CD4-positive, alpha-beta T cell treated with Interleukin-10 for 1 hour (primary cell): ENCODE measurements around the gene ZDHHC1.

ENCODE experiments used
- DNase-seq: peaks from one replicate; pipeline ENCODE4 v3.0.0-alpha.2; 2020

ZDHHC1 gene

DNA sequence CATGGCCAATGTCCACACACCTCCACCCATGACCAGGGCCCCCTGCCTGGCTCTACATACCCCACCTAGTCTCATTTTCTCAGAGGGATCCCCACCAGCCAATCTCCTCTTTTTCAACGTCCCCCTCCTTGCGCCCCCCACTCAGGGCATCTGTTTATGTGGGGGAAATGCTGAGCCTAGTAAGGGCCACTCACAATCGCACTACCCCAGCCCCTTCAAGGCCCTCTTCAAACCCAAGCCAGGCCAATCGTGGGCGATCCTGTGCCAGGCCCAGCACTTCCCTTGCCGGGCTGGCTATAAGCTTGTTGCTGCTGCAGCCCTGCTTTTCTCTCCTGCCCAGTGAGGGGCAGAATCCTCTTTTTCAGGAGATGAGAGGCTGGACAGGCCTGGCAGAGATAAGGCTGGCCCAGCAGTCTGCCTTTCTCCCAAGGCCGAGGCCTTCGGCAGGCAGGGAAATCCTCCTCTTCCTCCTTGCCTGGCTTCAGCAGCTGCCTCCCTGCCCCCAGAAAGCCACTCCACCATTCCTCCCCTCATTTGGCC lies 30.8 kb upstream of the ZDHHC1 start:
- DNase-seq = no peak

DNA sequence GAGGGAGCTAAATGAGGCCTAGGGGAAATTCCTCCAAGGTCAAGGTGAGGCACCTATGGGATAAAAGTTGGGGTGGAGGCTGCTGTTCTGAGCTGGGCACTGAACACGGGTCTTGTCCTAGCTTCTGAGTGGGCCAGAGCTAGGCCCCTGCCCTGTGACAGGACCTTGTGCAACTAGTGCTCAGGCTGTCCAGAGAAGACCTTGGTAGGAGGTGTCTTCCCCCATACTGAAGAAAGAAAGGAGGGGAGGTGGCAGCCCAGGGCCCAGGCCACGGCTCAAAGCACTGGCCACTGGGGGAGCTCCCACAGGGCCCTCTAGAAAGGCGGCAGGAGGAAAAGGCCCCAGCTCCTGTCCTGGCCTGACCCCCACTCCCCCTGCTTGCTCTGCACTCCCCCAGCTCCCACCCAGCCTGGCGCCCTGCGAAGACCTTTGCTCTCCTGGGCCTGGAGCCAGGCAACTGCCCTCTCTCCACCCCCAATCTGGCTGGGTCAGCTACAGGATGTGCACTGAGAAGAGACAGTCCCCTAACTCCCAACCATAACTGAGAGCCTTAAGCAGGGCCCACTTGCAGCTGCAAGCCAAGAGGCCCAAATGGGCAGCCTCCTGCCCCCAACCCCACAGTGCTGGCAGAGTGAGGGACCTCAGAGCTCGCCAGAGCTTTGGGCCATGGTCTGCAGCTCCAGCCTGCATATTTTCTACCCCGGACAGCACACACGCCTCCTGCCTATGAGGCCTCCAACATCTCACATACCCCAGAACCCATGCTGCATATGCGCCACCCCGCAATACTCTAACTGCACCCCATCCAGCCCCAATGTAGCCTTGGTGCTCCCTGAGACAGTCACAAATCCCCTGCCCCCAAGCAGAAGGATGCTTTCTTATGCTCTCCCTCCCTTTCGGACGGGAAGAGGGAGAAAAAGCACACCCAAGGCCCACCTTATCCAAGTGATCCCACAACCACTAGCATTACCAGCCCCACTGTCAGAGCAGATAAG lies 29.9 kb upstream of the ZDHHC1 start:
- DNase-seq = no peak

DNA sequence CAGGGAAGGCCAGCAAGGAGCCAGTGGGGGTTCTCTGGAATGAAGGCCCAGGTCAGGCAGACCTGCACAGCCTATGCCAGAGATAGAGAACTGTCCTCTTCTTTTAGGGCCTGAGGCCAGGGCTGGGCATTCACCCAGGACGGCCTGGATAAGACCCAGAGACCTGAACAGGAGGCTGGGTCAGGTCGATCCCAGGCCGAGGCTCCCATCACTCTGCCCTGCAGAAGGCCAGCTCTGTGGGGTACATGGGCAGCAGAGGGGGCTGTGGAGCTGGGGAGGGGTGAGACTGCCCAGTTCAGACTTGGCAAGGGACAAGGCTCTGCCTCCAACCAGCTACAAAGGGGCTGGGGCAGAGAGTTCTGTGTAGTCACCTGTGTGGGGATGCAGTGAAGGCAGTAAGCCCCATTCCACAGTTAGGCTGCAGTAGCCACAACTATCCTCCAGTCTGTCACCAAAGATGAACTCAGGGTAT lies 29.2 kb upstream of the ZDHHC1 start:
- no peak for DNase-seq

DNA sequence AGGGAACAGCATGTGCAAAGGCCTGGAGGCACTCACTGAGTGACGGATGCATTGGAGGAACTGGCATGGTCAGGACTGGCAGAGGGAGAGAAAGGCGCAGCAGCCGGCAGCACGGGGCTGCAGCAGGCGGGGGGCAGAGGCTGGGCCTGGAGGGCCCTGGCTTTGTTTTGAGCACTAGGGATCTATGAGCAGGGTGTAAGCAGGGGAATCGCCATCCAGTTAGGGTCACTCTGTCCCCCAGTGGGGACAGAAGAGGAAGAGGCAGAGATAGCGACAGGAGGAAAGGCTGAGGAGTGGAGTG lies 28.8 kb upstream of the ZDHHC1 start:
- DNase-seq = no peak

DNA sequence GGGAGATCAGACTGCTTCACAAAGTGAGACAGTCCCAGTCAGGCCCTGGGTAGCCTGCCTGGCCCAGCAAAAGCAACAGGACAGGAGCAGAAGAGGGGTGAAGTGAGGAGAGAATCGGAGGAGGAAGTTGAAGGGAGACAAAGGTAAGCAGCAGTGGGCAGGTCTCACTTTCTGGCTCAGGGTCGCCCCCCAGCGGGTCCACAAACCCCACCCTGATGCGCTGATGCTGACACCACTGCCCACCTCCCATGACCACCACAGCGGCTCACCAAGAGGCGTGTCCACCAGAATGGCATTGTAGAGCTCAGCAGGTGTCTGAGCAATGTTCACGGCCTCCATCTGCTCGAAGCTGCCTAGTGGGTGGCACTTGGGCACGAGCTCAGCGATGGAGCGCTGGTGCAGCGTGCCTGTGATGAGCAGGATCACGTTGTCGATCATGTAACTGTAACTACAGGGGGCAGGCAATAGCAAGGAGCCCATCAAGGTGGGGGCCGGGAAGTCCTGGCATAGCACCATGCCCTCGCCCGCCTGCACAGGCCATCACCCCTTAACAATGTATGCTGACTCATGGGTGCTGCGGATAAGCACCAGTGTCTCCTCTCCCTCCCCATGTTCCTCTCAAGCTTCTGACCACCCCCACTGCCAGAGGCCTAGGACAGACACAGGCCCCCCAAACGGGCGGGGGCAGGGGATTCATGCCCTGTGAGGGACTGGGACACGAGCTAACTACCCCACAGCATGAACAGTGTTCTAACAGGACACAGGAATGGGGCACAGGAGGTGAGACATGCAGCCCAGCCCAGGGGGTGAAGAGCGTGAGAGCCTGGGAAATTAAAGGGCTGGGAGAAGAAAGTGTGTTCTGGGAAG lies 28.2 kb upstream of the ZDHHC1 start:
- no peak for DNase-seq

DNA sequence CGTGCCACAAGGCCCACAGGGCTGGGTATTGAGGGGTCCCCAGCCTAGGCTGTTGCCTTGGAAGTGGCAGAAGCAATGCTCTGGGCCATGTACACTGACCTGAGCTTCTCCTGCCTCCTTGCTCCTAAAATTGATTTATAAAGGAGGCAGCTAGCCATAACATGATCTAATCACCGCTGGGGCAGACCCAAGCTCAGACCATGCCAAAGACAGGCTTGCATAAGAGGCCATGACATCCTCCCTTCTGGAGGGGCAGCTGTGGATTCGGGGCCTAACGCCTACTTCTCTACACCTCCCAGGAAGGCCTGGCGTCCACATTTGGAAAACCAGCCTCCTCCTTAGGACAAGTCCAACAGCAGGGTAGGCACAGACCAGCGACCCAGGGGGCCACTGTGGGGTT lies 27.0 kb upstream of the ZDHHC1 start:
- DNase-seq = no peak

DNA sequence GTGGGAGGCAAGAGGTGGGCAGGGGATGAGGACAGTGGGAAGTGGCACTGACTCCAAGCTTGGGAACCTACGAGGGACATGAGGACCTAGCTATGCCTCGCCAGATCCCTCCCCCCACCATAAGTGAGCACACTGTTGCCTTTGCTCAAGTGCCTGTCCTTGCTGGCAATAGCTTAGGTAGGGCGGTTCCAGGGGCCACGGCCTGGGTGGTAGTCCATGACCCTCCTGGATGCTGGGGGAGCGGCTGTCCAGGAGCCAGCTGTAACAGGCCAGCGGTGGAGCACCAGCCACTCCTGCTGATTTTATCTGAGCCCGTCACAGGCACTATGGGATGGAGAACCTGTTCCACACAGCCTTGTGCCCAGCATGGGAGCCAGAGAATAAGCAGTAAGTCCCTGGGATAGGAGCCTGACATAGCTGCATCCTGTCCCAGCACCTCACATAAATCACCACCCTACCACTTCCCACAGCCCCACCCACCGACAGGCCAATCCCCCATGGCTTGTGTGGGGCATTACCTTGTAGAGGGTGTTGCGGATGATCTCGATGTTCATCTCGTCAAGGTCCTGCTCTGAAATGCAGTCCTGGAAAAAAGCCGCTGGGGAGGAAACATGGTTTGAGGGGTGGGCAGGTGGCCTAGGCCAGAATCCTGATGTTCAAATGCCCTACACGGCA lies 26.4 kb upstream of the ZDHHC1 start:
- DNase-seq = no peak

DNA sequence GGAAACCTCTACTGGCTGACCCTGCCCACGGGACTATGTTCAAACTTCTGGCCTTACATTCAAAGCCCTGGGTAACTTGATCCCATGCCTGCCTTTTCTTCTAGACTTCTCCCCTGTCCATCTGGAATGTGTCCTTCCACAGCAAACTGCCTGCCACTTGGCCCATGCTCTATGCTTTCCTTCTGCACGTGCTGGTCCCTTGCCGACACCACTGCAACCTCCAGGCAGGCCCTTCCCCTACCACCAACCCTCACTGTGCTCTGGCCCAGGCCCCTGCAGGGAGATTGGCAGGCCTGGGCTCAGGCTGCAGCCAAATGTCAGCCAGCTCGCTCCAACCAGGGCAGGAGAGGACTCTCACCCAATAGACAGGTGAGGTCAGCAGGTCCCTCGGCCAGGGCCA lies 25.6 kb upstream of the ZDHHC1 start:
- DNase-seq = no peak

DNA sequence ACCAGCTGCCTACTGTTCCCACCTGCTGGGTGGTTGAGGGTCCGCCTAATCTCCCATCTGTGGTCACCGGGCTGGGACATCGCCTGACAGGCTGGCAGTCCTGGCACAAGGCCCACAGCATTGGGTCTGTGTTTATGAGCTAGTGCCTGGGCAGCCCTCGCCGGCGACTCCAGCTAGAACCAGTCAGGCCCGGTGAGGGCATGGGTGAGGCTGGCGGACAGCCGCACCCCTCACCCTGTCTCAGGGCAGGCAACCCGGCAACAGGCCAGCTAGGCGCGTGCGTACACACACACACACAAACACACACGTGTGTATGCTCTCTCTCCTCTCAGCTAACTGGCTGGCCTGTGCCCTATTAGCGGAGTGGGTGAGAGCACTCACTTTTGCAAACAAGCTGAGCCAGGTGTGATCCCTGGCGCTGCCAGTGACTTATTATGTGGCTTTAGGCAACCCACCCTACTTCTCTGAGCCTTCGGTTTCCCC lies 25.0 kb upstream of the ZDHHC1 start:
- no peak for DNase-seq

DNA sequence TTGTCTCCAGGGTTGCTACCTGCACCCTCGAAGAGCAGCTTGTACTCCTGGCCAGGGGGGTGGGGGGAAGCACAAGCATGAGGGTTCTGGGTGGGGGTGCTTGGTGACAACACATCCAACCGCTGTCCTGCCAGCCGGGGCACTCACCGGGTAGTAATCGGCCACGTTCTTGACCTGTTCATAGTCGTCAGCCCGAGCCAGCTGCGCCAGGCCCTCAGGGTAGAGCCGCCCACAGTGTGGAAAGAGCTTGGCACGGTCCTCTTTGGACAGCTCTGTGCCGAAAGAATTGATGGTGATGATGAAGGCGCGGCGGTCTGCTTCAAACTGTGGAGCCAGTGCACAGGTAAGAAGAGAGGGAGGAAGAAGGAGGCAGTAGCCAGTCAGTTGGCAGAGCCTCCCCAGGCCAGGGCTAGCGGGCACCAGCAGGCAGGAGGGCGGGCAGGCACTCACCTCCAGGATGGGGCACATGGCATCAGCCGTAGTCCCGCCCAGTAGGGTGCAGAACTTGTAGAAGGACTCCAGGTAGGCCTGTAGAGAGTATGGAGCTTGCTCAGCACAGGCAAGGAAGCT lies 22.6 kb upstream of the ZDHHC1 start:
- no peak for DNase-seq

DNA sequence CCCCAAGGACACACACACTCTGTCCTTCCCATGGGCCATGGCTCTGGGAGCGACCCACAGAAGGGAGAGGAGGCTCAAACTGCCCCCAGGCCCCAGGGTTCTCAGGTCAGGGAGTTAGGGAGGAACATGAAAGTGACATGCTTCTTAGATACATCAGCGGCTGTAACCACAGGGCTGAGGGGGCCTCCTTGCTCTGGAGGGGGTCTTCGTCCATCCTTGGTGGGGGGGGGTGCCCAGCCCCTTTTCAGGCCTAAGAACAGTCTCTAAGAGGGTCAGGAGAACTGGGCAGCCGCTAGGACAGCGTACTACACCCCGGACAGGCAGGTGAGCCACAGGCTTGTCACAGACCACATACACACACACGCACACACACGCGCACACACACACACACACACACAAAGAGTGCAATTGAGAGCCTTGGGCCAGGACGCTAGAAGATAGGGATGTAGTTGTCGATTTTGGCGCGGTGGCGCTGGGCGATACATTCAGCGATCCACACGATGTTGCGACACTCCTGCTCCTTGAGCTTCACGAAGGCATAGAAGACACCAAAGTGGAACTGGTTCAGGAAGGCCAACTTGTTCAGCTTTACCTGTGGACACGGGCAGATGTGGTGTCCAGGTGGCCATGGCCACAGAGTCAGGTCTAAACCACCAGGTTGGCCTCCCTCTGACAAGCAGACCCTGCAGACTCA lies 22.0 kb upstream of the ZDHHC1 start:
- no peak for DNase-seq

DNA sequence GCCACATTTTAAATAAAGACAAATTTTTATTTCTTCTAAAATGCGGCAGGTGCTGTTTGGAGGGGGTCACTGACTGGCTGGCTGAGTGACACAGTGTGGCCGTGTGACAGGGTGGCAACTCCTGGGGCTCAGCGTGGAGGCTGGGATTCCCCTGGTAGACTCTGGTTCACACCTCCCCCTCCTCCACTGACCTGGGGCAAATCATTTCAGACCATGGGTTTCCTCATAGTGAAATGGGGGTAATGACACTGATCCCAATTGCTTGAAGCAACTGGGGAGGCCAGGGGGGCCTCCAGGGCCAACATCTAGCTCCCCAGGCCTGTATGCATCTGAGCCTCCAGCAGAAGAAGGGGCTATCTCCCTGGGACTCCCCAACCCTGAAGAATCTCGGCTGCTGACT lies 21.2 kb upstream of the ZDHHC1 start:
- no peak for DNase-seq

DNA sequence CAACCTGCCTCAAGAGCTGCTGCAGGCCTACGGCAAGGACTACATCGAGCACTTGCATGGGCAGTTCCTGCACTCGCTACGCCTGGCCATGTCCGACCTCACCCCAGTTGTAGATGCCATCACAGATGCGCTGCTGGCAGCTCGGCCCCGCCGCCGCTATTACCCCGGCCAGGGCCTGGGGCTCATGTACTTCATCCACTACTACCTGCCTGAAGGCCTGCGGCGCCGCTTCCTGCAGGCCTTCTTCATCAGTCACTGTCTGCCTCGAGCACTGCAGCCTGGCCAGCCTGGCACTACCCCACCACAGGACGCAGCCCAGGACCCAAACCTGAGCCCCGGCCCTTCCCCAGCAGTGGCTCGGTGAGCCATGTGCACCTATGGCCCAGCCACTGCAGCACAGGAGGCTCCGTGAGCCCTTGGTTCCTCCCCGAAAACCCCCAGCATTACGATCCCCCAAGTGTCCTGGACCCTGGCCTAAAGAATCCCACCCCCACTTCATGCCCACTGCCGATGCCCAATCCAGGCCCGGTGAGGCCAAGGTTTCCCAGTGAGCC lies 20.4 kb upstream of the ZDHHC1 start:
- no peak for DNase-seq

DNA sequence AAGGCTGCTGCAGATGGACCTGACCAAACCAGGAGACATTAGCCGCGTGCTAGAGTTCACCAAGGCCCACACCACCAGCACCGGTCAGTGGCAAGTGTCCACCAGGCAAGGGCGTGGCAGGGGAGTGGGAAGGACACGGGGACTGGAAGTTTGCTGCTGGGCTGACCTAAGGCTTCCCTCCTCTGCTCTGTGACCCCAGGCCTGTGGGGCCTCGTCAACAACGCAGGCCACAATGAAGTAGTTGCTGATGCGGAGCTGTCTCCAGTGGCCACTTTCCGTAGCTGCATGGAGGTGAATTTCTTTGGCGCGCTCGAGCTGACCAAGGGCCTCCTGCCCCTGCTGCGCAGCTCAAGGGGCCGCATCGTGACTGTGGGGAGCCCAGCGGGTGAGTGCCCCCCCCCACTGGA lies 19.5 kb upstream of the ZDHHC1 start:
- DNase-seq = no peak

DNA sequence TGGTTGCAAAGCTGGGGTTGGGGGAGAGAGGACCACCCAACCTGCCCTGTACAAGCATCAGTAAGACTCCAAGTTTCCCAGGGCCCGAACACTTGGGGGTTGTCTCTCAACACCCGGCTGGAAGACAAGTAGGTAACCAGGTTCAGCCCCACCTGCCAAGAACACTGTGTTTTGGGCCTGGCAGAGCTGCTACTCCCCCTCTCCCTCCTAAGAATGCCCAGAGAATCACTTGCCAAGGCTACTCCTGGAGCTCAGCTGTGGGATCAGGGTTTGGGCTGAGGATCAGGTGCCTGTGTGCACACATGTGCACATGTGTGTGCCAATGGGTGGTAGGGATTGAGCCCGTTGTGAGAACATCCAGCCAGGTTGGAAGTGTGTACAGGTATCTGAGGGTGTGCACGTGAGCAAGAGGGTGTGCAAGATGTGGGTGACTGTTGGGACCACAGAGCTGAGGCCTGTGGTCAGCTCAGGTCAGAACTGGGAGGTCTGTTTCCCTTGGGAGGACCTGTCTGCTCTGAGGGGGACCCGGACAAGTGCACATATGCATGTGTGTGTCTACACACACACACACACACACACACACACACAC lies 16.9 kb upstream of the ZDHHC1 start:
- no peak for DNase-seq

DNA sequence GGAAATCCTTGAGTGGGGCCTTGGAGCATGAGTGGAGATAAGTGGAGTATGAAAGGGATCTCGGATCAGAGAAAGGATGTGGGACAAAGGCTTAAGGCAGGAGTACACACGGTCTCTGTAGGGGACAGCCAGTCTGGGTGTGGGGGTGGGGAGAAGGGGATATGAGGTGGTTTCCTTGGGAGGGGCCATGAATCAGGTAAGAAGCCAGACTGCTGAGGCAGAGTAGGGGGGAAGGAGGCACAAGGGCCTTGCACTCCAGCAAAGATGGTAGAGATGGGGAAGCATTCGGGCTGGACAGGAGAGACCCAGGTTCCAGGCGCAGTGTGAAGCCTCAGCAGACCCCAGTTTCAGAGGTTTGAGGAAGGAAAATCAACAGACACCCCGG lies 16.2 kb upstream of the ZDHHC1 start:
- DNase-seq = no peak

DNA sequence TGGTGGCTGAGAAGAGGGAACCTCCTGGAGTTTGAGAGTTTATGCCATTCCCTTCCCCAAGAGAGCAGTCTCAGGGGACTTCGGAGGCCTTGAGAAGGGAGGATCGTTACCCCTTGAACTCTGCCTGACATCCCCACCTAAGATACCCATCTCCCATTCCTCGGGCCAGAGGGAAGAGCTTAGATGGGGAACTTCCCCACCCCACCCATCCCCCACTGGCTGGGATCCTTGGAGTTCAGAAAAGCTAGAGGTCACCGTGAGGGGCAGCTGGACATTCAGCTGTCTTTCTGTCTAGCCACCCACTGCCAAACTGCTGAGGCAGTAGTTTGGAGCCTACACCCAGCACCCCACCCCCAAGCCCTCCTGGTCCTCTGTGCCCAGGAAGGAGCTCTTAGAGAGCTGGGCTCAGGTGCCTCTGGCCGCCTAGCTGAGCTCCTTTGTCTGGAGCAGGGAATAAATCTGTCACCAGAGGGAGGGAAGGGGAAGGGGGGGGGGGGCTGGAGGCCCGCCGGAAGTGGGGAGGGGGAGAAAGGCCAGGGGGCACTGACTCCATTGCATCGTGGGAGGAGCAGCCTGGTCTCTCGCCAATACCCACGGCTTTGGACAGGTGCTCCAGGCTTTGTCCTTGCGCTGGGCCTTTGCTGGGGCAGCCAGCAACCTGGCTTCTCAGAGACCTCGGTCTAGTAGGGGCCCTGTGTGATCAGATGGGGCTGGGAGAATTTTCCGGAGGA lies 15.7 kb upstream of the ZDHHC1 start:
- no peak for DNase-seq

DNA sequence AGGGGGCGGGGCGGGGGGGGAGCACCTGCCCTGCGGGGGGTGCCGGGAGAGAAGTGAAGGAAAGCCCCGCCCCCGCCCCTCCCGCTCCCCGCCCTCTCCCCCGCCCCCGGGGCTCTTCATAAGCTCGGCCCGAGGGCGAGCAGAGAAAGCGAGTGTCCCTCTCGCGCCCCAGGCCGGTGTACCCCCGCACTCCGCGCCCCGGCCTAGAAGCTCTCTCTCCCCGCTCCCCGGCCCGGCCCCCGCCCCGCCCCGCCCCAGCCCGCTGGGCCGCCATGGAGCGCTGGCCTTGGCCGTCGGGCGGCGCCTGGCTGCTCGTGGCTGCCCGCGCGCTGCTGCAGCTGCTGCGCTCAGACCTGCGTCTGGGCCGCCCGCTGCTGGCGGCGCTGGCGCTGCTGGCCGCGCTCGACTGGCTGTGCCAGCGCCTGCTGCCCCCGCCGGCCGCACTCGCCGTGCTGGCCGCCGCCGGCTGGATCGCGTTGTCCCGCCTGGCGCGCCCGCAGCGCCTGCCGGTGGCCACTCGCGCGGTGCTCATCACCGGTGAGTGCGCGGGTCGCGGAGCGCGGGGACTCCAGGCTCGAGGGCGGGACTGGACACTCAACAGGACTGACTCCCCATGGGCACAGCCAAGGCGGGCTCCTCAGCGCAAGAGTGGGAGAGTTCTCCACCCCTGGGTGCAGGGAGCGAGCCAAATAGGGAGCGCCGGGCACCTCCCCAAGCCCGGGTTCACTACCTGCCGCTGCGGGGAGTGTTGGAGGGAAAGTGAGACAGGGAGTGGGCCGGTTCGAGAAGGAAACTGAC lies 14.9 kb upstream of the ZDHHC1 start, which contains the start of gene HSD11B2:
Gene HSD11B2 (plus strand): TSS at position 145 of the 798 bp plus-strand sequence. CDS start 128 bp downstream, at position 273.
- DNase-seq = peak; percentile 25

DNA sequence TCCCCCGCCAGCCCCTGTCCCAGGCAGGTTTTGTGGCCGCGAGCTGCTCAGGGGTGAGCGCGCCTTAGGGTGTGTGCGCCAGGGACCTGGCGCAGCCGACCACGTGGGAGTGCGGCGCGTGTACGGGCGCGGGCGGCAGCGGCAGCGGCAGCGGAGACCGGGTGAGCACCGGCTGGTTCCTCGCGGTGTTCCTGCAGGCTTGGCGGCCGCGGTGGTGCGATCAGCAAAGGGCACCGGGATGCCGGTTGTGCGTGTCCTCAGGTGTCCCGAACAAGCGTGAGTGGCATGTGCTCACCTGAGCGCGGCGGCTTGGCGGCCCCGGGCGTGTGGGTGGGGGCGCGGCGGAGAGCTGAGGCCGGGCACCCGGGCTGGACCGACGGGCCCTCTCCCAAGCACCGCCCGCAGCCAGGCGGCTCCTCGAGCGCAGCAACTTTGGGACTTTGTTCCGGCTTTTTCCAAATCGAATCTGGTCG lies 14.3 kb upstream of the ZDHHC1 start:
- DNase-seq = peak; percentile 15
